ENCODE results near the gene CD244.
"Not testable (repeated sequence)": the region's sequence is repeated elsewhere in the genome, so short reads cannot be mapped to it uniquely, and the experiment has no call there.

Gene CD244, protein sequence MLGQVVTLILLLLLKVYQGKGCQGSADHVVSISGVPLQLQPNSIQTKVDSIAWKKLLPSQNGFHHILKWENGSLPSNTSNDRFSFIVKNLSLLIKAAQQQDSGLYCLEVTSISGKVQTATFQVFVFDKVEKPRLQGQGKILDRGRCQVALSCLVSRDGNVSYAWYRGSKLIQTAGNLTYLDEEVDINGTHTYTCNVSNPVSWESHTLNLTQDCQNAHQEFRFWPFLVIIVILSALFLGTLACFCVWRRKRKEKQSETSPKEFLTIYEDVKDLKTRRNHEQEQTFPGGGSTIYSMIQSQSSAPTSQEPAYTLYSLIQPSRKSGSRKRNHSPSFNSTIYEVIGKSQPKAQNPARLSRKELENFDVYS

DNA sequence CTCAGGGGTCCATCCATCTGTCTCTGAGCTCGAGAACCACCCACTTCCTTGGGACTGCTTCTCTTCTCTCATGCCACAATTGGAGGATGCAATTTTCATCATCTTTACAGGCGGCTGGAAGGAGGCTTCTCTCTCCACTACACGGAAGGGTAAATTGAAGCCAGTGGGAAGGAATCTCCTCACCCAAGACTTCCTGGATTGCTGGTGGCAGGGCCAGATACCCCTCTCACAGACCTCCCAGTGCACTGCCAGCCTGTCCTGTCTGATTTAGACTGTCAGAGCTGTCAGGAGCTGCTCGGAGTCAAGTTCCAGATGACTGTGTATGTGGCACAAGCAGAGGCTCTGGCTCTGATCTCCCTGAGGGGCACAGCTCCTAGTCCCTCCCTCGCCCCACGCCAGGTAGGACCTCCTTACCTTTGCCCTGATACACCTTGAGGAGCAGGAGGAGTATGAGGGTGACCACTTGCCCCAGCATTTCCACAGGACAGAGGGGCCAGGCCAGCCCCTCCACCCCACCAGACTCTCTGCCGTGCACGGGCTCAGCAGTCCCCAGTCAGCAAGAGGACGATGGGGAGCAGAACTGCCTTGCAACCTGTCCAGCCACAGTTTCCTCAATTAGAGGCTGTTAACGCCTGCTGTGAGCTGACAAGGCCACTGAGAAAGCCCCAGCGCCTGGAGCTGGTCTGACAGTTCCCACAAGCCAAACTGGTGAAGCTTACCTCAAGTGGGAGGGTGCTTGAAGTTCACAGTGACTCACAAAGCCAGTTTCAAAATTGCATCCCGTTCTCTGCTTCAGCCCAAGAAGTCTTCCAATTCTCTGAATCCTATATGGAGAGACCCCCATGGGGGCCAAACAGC, at the start of gene CD244:
TSS of gene CD244 (minus strand) at position 685 of the 858 bp plus-strand sequence. CDS start at position 475, 210 bp downstream.
- no peak for DNase-seq

DNA sequence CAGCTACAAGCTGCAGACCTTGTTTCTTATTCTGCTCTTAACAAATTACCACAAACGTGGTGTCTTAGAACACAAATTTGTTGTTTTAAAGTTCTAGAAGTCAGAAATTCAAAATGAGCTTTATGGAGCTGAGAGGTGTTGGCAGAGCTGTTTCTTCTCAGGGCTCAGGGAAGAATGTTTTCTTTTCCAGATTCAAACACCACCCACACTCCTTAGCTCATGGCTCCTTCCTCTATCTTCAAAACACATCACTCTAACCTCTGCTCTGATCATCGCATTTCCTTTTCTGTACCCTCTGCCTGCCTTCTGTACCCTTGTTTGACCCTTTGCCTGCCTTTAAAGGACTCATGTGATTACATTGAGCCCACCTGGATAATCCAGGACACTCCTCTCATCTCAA, 49.2 kb upstream of the CD244 start:
- DNase-seq: no peak

DNA sequence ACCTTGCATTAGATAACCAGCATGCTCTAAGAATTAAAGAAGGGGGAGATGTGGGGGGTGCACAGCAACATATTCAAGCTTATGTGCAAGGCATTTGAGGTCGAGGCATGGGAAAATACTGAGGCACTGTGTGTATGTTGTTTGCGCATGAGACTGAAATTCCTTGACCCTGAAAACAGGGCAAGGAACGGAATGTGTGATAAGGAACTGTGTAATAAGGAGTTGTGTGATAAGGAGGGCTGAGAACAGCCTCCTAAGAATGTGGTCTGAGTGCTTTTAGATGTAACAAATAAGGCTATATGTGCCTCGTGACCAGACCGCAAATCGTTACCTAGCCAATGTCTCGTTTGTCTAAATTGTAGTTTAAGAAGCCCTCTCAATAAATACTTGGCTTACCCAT, 48.8 kb upstream of the CD244 start:
- DNase-seq: no peak

DNA sequence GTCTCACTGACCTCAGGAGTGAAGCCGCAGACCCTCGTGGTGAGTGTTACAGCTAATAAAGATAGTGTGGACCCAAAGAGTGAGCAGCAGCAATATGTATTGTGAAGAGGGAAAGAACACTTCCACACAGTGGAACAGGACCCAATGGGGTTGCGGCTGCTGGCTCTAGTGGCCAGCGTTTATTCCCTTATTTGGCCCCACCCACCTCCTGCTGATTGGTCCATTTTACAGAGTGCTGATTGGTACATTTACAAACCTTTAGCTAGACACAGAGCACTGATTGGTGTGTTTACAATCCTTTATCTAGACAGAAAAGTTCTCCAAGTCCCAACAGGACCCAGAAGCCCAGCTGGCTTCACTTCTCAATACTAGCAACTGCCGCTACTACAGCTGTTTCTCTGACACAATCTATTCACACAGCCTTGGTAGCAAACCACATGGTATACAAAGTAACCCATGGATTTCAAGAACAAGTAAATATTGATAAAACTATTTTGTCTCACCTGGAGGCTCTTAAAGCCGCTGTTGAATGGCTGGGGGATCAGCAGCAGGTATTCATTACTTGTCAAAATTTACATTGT, 47.6 kb upstream of the CD244 start:
- DNase-seq: no peak

DNA sequence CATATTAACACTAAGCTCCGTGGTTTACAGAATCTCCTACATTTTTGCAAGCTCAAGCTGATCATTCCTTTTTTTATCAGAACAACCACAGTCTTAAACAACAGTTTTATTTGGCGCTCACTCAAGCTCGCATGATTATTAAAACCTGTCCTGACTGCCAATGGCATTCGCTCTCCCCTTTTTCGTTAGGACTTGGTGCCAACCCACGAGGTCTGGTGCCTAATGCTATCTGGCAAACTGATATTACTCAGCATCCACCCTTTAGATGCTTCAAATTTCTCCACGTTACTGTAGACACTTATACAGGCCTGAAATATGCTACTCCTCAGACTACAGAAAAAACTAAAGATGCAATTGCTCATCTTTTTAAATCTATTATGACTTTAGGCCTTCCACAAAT, 45.3 kb upstream of the CD244 start:
- DNase-seq: no peak

DNA sequence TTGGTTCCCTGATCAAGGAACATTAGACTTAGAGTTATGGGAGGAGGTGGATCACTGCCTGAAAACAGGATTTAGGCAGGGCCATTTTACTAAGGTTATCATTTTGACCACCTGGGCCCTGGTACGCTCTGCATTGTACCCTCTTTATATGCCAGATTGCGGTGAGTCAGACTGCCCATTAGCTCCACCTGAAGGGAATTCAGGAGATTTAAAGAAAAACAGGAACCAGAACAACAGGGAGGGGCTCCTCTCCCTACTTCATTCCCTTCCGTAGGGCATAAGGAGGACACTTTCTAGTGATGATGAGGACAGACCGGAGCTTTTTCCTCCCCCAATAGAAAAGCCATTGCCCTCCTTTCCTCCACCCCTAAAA, 42.9 kb upstream of the CD244 start:
- DNase-seq: no peak

DNA sequence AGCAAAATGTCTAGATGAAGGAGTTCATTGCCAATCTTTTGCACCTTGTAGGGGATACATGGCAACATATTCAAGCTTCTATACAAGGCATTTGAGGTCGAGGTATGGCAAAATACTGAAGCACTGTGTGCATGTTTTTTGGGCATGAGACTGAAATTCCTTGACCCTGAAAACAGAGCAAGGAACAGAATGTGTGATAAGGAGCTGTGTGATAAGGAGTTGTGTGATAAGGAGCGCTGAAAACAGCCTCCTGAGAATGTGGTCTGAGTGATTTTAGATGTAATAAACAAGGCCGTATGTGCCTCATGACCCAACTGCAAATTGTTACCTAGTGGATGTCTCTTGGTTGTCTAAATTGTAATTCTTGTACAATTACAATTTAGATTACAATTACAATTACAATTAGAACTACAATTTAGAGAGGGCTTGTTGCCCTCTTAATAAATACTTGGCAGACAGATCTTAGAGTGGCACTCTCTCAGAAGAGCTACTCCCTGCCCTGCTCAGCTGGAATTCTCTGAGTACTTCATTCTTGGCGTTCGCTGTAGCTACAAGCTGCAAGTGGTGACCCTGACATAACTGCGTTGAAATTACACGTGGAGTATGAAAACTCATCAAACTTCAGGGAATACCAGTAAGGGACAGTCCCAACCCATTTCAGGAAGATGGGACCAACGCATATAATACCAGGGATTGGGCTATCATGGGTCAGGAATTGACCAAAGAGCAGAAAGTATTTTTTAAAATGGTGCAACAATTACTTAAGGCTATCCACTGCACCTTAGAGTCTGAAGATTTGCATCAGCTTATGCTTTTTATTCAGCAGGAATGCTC, 42.3 kb upstream of the CD244 start:
- no peak for DNase-seq

DNA sequence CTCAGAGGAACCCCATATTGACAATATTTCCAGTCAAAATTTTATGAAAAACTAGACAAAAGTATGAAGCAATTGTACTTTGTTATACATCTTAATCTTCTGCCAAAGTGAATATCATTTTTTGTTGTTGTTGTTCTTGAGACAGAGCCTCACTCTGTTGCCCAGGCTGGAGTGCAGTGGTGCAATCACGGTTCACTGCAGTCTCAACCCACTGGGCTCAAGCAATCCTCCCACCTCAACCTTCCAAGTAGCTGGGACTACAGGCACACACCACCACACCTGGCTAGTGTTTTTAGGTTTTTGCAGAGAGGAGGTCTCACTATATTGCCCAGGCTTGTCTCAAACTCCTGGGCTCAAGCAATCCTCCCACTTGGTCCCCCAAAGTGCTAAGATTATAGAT, 39.6 kb upstream of the CD244 start:
- DNase-seq: not testable (repeated sequence)

DNA sequence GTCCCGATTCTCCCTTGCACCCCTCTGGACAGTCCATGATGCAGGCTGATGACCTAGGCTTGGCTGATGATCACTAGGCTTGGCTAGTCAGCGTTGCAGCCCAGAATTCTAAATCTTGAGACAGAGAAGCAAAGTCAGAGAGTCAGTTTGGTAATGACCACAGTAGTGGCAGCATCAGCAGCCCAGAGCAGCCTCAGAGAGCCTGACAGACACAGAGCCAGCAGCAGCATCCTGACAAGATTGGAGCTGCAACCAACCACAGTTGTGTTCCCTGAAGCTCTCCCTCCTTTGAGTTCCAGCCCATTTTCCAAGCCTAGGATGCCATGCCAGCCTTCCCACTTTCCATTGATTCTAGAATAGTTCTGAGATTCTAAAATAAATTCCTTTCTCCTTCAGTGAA, 39.1 kb upstream of the CD244 start:
- no peak for DNase-seq

DNA sequence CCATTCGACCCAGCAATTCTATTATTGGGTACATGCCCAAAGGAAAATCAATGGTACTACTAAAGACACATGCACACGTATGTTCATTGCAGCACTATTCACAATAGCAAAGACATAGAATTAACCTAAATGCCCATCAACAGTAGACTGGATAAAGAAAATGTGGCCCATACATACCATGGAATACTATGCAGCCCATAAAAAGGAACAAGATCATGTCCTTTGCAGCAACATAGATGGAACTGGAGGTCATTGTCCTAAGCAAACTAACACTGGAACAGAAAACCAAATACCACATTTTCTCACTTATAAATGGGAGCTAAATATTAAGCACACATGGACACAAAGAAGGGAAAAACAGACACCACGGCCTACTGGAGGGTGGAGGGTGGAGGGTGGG, 38.0 kb upstream of the CD244 start:
- not testable (repeated sequence) for DNase-seq

DNA sequence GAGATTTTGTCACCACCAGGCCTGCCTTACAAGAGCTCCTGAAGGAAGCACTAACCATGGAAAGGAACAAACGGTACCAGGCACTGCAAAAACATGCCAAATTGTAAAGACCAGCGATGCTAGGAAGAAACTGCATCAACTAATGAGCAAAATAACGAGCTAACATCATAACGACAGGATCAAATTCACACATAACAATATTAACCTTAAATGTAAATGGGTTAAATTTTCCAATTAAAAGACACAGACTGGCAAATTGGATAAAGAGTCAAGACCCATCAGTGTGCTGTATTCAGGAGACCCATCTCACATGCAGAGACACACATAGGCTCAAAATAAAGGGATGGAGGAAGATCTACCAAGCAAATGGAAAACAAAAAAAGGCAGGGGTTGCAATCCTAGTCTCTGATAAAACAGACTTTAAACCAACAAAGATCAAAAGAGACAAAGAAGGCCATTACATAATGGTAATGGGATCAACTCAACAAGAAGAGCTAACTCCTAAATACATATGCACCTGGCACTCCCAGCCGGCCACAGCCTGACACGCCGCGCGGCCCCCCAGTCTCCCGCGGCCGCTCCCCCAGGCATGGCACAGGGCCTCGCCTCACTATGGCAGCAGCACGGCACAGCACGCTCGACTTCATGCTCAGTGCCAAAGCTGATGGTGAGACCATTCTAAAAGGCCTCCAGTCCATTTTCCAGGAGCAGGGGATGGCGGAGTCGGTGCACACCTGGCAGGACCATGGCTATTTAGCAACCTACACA, 31.9 kb upstream of the CD244 start:
- DNase-seq: not testable (repeated sequence)

DNA sequence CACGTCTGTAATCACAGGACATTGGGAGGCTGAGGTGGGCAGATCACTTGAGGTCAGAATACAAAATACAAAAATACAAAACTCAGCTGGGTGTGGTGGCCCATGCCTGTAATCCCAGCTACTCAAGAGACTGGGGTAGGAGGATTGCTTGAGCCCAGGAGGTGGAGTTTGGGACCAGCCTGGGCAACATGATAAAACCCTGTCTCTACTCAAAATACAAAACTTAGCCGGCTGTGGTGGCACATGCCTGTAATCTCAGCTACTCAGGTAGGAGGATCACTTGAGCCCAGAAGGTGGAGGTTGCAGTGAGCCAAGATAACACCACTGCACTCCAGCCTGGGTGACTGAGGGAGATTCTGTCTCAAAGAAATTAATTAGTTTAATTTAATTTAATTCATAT, 28.8 kb upstream of the CD244 start:
- no peak for DNase-seq

DNA sequence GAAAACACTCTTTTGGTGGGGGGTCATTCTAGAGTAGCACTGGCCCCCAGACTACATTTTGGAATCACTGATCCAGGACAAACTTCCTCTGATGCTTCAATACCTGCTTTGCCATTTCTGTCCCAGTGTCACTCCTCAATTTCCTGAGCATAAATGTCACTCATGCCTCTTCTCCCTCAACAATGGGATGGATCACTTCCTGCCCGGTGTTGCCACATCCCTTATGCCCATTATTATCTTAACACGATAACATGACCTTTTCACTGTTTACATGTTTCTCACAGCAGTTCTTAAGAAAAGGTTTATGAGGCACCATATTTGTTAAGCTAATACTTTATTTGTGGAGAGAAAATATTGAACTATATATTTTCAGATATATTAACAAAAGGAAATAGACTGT, 26.2 kb upstream of the CD244 start:
- no peak for DNase-seq

DNA sequence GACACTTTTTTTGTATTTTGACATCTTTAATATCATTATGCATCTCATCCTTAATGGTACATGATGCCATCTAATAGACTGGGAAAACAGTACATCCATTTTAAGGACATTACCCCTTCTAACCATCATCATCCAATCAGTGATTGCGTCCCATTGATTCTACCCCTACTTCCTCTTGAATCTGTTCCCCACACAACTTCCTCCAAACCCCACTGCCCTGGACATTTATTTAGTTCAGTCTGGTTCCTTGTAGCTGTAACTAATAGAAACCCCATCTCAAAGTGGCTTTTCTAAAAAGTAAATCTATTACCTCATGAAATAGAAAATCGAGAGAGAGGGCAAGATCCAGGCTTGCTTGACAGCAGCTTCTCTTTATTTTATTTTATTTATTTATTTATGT, 24.4 kb upstream of the CD244 start:
- no peak for DNase-seq

DNA sequence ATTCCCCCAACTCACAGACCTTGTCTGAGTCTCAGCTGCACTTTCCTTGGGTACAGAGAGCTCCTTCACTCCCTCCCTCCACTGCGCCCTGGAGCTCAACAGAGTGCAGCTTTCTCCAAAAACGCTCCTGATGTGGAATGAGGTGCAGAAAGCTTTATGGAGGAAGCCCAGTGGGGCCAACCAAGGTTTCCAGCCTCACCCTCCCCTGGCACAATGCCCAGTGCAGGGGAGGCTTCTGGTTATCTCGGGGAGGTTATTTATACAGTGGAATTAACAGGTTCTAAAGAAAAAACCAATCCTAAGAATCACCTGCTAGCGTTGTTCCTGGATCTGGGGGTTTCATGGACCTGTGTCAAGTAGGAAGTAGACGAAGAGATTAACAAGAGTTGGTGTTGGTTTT, 22.4 kb upstream of the CD244 start, which contains the start of gene ITLN1:
TSS of gene ITLN1 (minus strand) at position 139 of the 400 bp plus-strand sequence. CDS start 303 bp downstream, outside the sequence.
- no peak for DNase-seq

DNA sequence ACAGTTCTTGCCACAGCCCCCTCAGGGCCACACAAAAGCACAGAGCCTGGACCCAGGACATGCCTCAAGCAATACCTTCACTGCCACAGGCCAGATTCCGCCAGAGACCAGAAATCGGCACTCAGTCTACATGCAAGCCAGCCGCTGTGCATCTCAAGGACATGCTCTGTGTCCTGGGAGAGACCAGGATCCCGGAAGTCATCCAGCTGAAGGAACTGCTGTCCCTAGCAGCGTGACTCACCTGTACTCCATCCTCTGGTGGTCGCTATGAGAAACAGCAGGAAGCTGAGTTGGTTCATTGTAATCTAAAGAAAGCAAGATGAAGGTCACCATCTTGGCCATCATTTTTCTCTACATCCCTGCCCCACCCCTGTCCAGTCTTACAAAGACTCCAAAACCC, 21.9 kb upstream of the CD244 start:
- no peak for DNase-seq

DNA sequence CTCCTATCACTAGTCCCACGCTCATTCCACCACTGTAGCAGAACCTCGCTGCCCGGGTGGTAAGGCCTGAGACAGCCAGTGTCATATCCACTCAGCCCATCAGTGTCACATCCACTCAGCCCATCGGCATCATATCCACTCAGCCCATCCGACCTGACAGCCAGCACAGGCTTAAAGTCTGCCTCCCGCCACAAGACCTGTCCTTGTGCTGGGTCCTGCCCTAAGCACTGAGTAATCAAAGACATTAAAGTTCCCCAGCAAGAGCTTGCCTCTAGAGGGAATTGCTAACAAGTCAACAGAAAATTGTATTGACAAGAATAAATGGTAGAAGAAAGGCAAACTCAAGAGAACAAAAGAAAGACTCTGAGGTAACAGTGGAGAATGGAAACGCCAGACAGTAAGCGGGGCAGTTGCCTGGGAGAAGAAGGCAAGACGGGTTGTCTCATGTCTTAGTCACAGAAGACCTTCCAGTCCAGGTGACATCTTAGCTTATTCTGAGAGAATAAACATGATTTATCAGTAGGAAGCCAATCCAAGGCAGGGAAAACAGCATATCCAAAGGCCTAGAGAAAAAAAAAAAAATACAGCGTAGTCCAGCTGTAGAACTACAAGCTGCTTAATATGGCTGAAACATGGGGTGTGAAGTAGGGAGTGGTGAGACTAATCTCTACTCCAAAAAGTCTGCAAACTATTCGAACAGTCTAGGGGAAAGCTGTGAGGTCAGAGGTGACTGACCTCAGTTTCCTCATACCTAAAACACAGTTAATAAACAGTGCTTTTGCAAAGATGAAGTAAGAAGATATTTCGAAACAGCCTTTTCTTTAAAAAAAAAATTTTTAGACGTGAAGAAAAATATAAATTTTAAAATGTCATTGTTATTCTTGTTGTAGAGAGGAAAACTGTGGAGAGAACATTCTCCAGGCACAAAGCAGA, 21.2 kb upstream of the CD244 start:
- DNase-seq: no peak

DNA sequence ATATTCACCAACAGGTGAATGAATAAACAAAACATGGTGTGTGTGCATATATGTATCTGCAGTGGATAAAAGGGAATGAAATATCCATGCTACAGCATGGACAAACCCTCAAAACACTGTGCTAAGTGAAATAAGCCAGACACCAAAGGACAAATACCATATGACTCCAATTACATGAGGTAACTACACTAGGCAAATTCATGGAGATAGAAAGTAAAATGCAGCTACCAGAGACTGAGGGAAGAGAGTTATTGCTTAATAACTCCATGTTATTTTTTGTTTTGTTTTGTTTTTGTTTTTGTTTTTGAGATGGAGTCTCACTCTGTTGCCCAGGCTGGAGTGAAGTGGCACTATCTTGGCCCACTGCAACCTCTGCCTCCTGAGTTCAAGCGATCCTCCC, 19.9 kb upstream of the CD244 start:
- DNase-seq: no peak

DNA sequence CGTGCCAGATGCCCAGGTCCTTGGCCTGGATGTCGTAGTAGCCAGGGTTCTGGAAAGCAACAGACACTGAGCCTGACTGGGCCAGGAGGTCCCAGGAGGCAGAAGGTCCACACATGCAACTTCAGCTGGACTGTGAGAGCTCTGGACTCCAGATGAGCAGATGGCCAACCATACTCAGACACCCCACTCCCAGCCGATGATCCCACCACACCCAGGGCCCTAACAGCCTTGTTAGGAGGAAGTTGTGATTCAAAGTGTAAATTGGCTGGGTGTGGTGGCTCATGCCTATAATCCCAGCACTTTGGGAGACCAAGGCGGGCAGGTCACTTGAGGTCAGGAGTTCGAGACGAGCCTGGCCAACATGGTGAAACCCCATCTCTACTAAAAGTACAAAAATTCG, 18.6 kb upstream of the CD244 start:
- not testable (repeated sequence) for DNase-seq

DNA sequence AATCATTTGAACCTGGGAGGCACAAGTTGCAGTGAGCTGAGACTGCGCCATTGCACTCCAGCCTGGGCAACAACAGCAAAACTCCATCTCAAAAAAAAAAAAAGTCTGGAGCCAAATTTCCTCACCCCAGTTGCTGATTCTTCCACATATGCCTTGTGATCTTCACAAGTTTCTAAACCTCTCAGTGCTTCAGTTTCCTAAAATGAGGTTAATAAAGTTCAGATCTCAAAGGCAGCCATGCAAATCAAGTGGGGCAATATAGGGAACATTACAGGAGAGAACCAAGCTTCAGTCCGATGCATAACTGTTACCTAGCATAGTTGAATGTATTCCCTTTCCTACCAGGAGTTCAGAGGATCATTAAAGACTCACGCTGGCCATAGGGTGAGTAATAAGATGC, 17.5 kb upstream of the CD244 start:
- DNase-seq: no peak

DNA sequence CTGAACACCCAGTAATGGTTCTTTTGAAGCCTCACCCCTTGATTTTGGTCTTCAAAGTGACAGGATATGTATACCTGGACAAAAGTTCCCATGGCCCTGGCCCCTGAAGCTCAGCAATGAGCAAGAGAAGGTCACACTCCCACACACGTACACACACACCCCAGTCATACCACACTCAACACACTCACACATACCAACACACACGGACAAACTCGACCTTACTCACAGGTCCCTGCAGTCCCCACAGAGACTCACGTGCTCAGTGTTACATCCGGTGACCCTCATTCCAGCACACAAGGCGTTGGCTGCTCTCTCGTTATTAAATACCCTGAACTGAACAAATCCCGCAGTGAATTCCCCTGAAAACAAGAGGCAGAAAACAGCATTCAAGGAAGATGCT, 16.4 kb upstream of the CD244 start:
- DNase-seq: no peak

Data from right forelimb (tissue), 1 donor.